Activated CD8-positive, alpha-beta T cell treated with anti-CD3 and anti-CD28 coated beads, Interleukin-2, amount 10 ng/mL, durations not matched to agents 7 days and 5 days (primary cell): ENCODE results near the gene ZFP62. TPM values are rescaled to one million over a fixed set of nuclear protein-coding genes. Genes with fewer than 3 reads are reported as not detected.
"Not testable (repeated sequence)": the region's sequence is repeated elsewhere in the genome, so short reads cannot be mapped to it uniquely, and the experiment has no call there.

Source experiments
- ATAC-seq: fragments of 150-1000 bp; cut with Tn5 transposase; one replicate; pipeline ENCODE4 v1.10.0; 2021; ENCODE audit warnings: moderate library complexity
- CTCF ChIA-PET: fragments of 350-600 bp; sonication (Branson Sonifier 250); formaldehyde crosslinking; loops from one replicate; lab custom pipeline; 2021; ENCODE audit warnings: antibody characterized with exemption; lab: Charles Lee
- POLR2A ChIA-PET: fragments of 350-600 bp; sonication (Branson Sonifier 250); formaldehyde crosslinking; loops from one replicate; lab custom pipeline; 2021; ENCODE audit warnings: antibody characterized with exemption; lab: Charles Lee
- DNase-seq: peaks from one replicate; pipeline ENCODE4 v3.0.0-alpha.2; 2020
- H3K27ac Mint-ChIP-seq: one replicate; pipeline ENCODE4 v1.8.0; 2021; ENCODE audit warnings: mild to moderate bottlenecking, mixed read lengths
- H3K27me3 Mint-ChIP-seq: one replicate; pipeline ENCODE4 v1.8.0; 2021; ENCODE audit warnings: low read depth, mixed read lengths
- H3K36me3 Mint-ChIP-seq: one replicate; pipeline ENCODE4 v1.8.0; 2021; ENCODE audit warnings: low read depth, mixed read lengths
- H3K4me1 Mint-ChIP-seq: one replicate; pipeline ENCODE4 v1.8.0; 2021; ENCODE audit warnings: low read depth, mixed read lengths
- H3K4me3 Mint-ChIP-seq: one replicate; pipeline ENCODE4 v1.8.0; 2021; ENCODE audit warnings: mild to moderate bottlenecking, mixed read lengths
- H3K9me3 Mint-ChIP-seq: one replicate; pipeline ENCODE4 v1.8.0; 2022; ENCODE audit warnings: mixed read lengths; ENCODE audit not compliant: insufficient read depth
- total RNA-seq, 2 experiments: library from RNA; stranded (reverse); gene quantifications; one replicate each; pipeline ENCODE4 v1.2.3, GENCODE V29; 2021

The ZFP62 gene
- total RNA-seq, 2 experiments from 2014 or later, result 22.8 to 25.3 TPM

GRCh38 chr5:180844858-180845257 is 16.2 kb downstream of the ZFP62 start:
- H3K9me3 Mint-ChIP-seq, result peaks cover 37% of the 10 kb centered on the region
- CTCF ChIA-PET, result no interaction called here
- POLR2A ChIA-PET, result no interaction called here
- peaks cover 42% of the 10 kb centered on the region for H3K36me3 Mint-ChIP-seq
- no peaks in the 10 kb centered on the region for H3K27me3 Mint-ChIP-seq
- ATAC-seq, result no peak
- H3K4me1 Mint-ChIP-seq, result no peaks in the 10 kb centered on the region
- no peak overlapping the region for H3K27ac Mint-ChIP-seq
- no peak overlapping the region for H3K4me3 Mint-ChIP-seq
- no peak for DNase-seq

GRCh38 chr5:180844432-180844831 is 16.6 kb downstream of the ZFP62 start:
- no peak overlapping the region for H3K4me3 Mint-ChIP-seq
- H3K4me1 Mint-ChIP-seq, result no peaks in the 10 kb centered on the region
- ChIA-PET CTCF (no interaction called here), POLR2A (no interaction called here)
- H3K36me3 Mint-ChIP-seq, result peaks cover 41% of the 10 kb centered on the region
- ATAC-seq (no peak), DNase-seq (no peak)
- H3K27ac Mint-ChIP-seq, result no peak overlapping the region
- peaks cover 32% of the 10 kb centered on the region for H3K9me3 Mint-ChIP-seq
- H3K27me3 Mint-ChIP-seq, result no peaks in the 10 kb centered on the region

- ChIA-PET CTCF (interaction anchor here (1.3 kb wide), 1 partner anchor 10 kb away, joined by 3 read pairs; no protein-coding TSS in a partner anchor), POLR2A (interaction anchor here (1.0 to 2.6 kb wide), 2 partner anchors 9 to 29 kb away, joined by 3 to 15 read pairs; no protein-coding TSS in a partner anchor)
- H3K27me3 Mint-ChIP-seq, result no peaks in the 10 kb centered on the region
- H3K4me1 Mint-ChIP-seq, result no peaks in the 10 kb centered on the region
- DNase-seq, result no peak
- H3K36me3 Mint-ChIP-seq, result peaks cover 40% of the 10 kb centered on the region
- no peaks in the 10 kb centered on the region for H3K9me3 Mint-ChIP-seq
- ATAC-seq, result no peak
- no peak overlapping the region for H3K27ac Mint-ChIP-seq
- H3K4me3 Mint-ChIP-seq, result no peak overlapping the region
Observed at GRCh38 chr5:180839935-180840334, 21.1 kb downstream of the ZFP62 start.

GRCh38 chr5:180839227-180839626 is 21.8 kb downstream of the ZFP62 start:
- CTCF ChIA-PET, result interaction anchor here (1.0 kb wide), 1 partner anchor 26 kb away, joined by 4 read pairs; no protein-coding TSS in a partner anchor
- no peak for ATAC-seq

DNA sequence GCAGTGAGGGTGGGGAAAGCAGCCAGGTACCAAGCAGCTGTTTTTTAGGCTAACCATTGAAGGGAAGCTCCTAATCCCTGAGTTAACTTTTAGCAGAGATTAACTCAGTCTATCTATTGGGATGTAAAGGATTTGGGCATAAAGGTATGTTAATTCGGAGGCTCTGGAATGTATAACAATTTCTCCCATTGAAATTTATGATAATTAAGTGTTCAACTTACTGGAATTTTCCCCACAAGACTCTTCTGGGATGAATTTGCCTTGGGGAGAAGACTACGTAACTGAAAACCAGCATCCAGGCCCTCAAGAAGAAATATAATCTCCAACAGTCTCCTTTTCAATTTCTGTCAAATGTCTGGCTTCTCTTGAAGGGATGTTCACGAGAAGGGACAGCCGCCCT is 23.6 kb downstream of the ZFP62 start:
- ATAC-seq, result no peak
- CTCF ChIA-PET, result interaction anchor here (1.3 to 1.4 kb wide), 2 partner anchors 13 kb away, joined by 3 to 5 read pairs; no protein-coding TSS in a partner anchor

More at GRCh38 chr5:180839227-180839626, 21.8 kb downstream of the ZFP62 start:
- peaks cover 47% of the 10 kb centered on the region for H3K36me3 Mint-ChIP-seq
- POLR2A ChIA-PET, result no interaction called here
- peaks cover 5% of the 10 kb centered on the region for H3K4me1 Mint-ChIP-seq
- no peak overlapping the region for H3K4me3 Mint-ChIP-seq
- H3K27me3 Mint-ChIP-seq, result no peaks in the 10 kb centered on the region
- H3K9me3 Mint-ChIP-seq, result no peaks in the 10 kb centered on the region
- no peak overlapping the region for H3K27ac Mint-ChIP-seq
- no peak for DNase-seq

GRCh38 chr5:180832638-180833068 is 28.4 kb downstream of the ZFP62 start:
- H3K9me3 Mint-ChIP-seq, result peaks cover 4% of the 10 kb centered on the region
- H3K4me3 Mint-ChIP-seq, result peak overlapping the region; percentile 96
- H3K27ac Mint-ChIP-seq, result peak overlapping the region; percentile 99
- ATAC-seq, result peak; percentile 29
- peak; percentile 66 for DNase-seq
- no peaks in the 10 kb centered on the region for H3K27me3 Mint-ChIP-seq
- H3K4me1 Mint-ChIP-seq, result peaks cover 34% of the 10 kb centered on the region
- peaks cover 69% of the 10 kb centered on the region for H3K36me3 Mint-ChIP-seq
- CTCF ChIA-PET, result interaction anchor here (0.7 to 3.7 kb wide), 6 partner anchors 10 to 327 kb away, joined by 3 to 42 read pairs (median 12); no protein-coding TSS in a partner anchor
- POLR2A ChIA-PET, result interaction anchor here (0.8 to 5.3 kb wide), 4 partner anchors 8 to 28 kb away, joined by 3 to 244 read pairs (median 20); partner anchors contain the start of genes MGAT1 and ZFP62

More for the DNA sequence above, 23.6 kb downstream of the ZFP62 start:
- H3K9me3 Mint-ChIP-seq, result no peaks in the 10 kb centered on the region
- POLR2A ChIA-PET, result no interaction called here
- peak overlapping the region; percentile 47 for H3K27ac Mint-ChIP-seq
- no peak overlapping the region for H3K4me3 Mint-ChIP-seq
- no peaks in the 10 kb centered on the region for H3K27me3 Mint-ChIP-seq
- H3K4me1 Mint-ChIP-seq, result peaks cover 16% of the 10 kb centered on the region
- DNase-seq, result no peak
- H3K36me3 Mint-ChIP-seq, result peaks cover 53% of the 10 kb centered on the region

- H3K36me3 Mint-ChIP-seq, result peaks cover 59% of the 10 kb centered on the region
Observed at GRCh38 chr5:180831139-180832093, 29.7 kb downstream of the ZFP62 start.

GRCh38 chr5:180830253-180831138 is 30.6 kb downstream of the ZFP62 start:
- ChIA-PET CTCF (interaction anchor here (1.2 to 3.7 kb wide), 15 partner anchors 9 to 342 kb away, joined by 3 to 42 read pairs (median 6); partner anchors contain the start of gene ZFP62), POLR2A (interaction anchor here (0.5 to 5.3 kb wide), 17 partner anchors 9 to 443 kb away, joined by 3 to 244 read pairs (median 5); partner anchors contain the start of genes MGAT1, TRIM52 and ZFP62)
- Mint-ChIP-seq H3K4me1 (peaks cover 34% of the 10 kb centered on the region), H3K36me3 (peaks cover 53% of the 10 kb centered on the region), H3K4me3 (peak overlapping the region; percentile 96), H3K9me3 (peaks cover 4% of the 10 kb centered on the region), H3K27ac (peak overlapping the region; percentile 99), H3K27me3 (no peaks in the 10 kb centered on the region)
- peak; percentile 70 for ATAC-seq
- peak; percentile 87 for DNase-seq

More at GRCh38 chr5:180831139-180832093, 29.7 kb downstream of the ZFP62 start:
- ChIA-PET CTCF (interaction anchor here (1.2 to 3.7 kb wide), 13 partner anchors 10 to 47 kb away, joined by 3 to 42 read pairs (median 6); partner anchors contain the start of gene ZFP62), POLR2A (interaction anchor here (0.6 to 5.3 kb wide), 15 partner anchors 10 to 429 kb away, joined by 3 to 244 read pairs (median 4); partner anchors contain the start of genes MGAT1, TRIM52 and ZFP62)
- peak; percentile 81 for DNase-seq
- Mint-ChIP-seq H3K4me3 (peak overlapping the region; percentile 96), H3K27ac (peak overlapping the region; percentile 99), H3K27me3 (no peaks in the 10 kb centered on the region), H3K9me3 (peaks cover 4% of the 10 kb centered on the region), H3K4me1 (peaks cover 34% of the 10 kb centered on the region)
- ATAC-seq, result peak; percentile 79

- peak overlapping the region; percentile 99 for H3K27ac Mint-ChIP-seq
- no peaks in the 10 kb centered on the region for H3K27me3 Mint-ChIP-seq
- peaks cover 34% of the 10 kb centered on the region for H3K4me1 Mint-ChIP-seq
- peaks cover 4% of the 10 kb centered on the region for H3K9me3 Mint-ChIP-seq
- H3K36me3 Mint-ChIP-seq, result peaks cover 45% of the 10 kb centered on the region
- CTCF ChIA-PET, result interaction anchor here (1.4 to 3.7 kb wide), 9 partner anchors 8 to 343 kb away, joined by 3 to 42 read pairs (median 13); no protein-coding TSS in a partner anchor
- DNase-seq (no peak), ATAC-seq (no peak)
- POLR2A ChIA-PET, result interaction anchor here (0.6 to 5.3 kb wide), 10 partner anchors 8 to 432 kb away, joined by 3 to 244 read pairs (median 8); partner anchors contain the start of genes MGAT1, TRIM52 and ZFP62
- H3K4me3 Mint-ChIP-seq, result peak overlapping the region; percentile 96
Observed at GRCh38 chr5:180829726-180830125, 31.4 kb downstream of the ZFP62 start.

DNA sequence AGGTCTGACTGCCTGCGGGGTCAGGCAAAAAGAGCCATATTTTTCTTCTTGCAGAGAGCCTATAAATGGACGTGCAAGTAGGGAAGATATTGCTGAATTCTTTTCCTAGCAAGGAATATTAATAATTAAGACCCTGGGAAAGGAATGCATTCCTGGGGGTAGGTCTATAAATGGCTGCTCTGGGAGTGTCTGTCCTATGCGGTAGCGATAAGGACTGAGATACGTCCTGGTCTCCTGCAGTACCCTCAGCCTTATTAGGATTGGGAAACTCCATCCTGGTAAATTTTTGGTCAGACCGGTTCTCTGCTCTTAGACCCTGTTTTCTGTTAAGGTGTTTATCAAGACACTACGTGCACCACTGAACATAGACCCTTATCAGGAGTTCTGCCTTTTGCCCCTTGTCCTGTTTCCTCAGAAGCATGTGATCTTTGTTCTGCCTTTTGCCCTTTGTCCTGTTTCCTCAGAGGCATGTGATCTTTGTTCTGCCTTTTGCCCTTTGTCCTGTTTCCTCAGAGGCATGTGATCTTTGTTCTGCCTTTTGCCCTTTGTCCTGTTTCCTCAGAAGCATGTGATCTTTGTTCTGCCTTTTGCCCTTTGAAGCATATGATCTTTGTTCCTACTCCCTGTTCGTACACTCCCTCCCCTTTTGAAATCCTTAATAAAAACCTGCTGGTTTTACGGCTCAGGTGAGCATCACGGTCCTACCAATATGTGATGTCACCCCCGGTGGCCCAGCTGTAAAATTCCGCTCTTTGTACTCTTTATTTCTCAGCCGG is 32.1 kb downstream of the ZFP62 start:
- not testable (repeated sequence) for ATAC-seq, H3K27me3 Mint-ChIP-seq, H3K9me3 Mint-ChIP-seq, DNase-seq, H3K27ac Mint-ChIP-seq
- peaks cover 33% of the 10 kb centered on the region for H3K4me1 Mint-ChIP-seq
- H3K36me3 Mint-ChIP-seq, result peaks cover 37% of the 10 kb centered on the region
- ChIA-PET POLR2A (interaction anchor here (0.6 to 5.3 kb wide), 3 partner anchors 7 to 31 kb away, joined by 3 to 244 read pairs (median 11); partner anchors contain the start of gene MGAT1), CTCF (interaction anchor here (1.4 to 3.7 kb wide), 5 partner anchors 11 to 344 kb away, joined by 3 to 42 read pairs (median 7); no protein-coding TSS in a partner anchor)
- H3K4me3 Mint-ChIP-seq, result peak overlapping the region; percentile 96
